Posterior vena cava (tissue), 2 donors: ENCODE results near the gene CHCT1. TPM values are rescaled to one million over a fixed set of nuclear protein-coding genes. Genes with fewer than 3 reads are reported as not detected.

Experiments used
- DNase-seq: peaks from one replicate; pipeline ENCODE4 v3.0.0-alpha.2; 2020; ENCODE audit warnings: low spot score
- intact Hi-C, 2 donors: fragments of 100-400 bp; cut with DNase I; formaldehyde crosslinking; loops; one replicate each; pipeline versions ENCODE4 v1.14.1 to v1.14.2; 2022 to 2023
- total RNA-seq, 2 donors: library from RNA; stranded (reverse); fragmentation: NEBNext Ultra II Directional; extraction: Animal tissue kit (Norgen Biotek cat#: 25700); gene quantifications; one replicate each; pipeline ENCODE4 v1.2.1, GENCODE V29; 2021
- donor health status: DM: yes; HTN: yes; CAD: no.
- donor health status: DM: yes; HTN: yes; CAD: no.

CHCT1 gene
- total RNA-seq, 2 donors from 2014 or later, result not detected

DNA sequence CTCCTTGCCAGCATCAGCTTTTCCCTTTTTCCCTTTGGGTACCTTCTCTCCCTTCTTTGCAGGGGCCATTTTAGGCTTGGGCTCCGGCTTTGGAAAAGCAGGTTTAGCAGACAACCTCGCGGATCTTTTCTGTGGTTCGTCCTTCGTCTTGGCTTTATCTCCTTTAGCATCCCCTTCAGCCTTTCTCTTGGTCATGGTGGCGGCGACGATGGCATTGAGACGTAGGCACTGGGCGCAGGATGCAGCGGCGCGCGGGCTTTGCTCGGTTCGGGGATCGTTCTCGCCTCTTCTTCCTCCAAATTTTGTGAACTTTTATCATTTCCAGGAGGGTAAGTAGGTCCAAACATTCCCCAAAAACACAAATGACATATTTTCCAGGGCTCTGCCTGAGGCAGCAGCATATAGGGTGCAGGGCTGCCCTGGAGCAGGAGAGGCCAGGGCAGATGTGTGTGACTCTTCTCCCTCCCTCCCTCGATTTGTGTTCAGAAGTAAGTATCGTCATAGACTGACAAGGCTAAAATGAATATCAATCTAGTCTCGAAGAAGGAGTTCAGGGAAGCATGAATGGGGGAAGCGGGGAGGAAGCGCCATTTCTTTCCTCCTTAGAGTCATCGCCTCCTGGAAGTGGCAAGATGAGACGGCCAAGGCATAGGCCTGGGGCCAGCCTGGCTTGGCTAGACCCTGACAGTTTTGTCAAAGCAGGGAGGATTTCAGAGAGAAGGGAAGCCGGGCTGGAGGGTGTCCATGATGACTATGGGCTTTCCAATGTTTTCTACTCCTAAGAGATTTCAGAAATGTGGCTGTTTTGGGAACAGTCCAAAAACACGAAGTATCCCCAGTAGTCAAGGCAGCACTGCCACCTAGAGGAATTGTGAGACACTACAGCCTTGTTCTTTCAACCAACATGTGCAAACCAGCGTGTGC is 13.2 kb downstream of the CHCT1 start:
- peak; percentile 87 for DNase-seq
- intact Hi-C loops, result loop anchor here in 1 of 2 donors (10.0 kb wide), 1 partner anchor 331 kb away; no protein-coding TSS in a partner anchor

DNA sequence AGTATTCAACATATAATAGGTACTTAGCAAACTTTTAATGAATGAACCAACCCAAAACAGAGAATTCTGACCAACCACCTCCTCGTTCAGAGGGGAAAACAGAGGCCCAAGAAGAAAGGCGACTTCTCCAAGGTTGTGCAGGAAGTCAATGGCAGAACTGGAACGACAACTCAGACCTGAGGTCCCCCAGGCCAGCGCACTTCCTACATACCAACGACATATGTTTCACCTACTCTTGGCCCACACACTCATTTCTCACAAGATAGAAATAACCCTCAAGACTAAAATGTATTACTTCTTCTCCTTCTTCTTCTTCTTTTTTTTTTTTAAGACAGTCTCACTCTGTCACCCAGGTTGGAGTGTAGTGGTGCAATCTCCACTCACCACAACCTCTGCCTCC is 14.4 kb downstream of the CHCT1 start:
- intact Hi-C loops, result loop anchor here in 1 of 2 donors (10.0 kb wide), 1 partner anchor 332 kb away; no protein-coding TSS in a partner anchor
- DNase-seq, result no peak

DNA sequence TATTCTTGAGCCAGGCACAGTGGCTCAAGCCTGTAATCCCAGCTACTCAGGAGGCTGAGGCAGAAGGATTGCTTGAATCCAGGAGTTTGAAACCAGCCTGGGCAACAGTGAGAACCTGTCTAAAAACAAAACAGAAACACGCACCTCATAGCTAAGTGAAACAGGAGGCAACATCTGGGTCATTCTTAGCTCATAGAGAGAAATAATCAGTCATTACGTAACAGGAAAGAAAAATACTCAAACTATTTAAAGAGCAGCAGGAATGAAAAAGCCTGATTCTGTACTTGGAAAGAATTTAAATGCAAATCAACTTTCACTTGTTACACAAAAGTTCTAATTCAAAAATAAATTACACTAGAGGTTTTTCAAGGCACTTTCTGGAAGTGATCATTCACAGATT is 17.2 kb downstream of the CHCT1 start:
- no peak for DNase-seq
- intact Hi-C loops, result loop anchor here in 1 of 2 donors (10.0 kb wide), 1 partner anchor 335 kb away; no protein-coding TSS in a partner anchor

DNA sequence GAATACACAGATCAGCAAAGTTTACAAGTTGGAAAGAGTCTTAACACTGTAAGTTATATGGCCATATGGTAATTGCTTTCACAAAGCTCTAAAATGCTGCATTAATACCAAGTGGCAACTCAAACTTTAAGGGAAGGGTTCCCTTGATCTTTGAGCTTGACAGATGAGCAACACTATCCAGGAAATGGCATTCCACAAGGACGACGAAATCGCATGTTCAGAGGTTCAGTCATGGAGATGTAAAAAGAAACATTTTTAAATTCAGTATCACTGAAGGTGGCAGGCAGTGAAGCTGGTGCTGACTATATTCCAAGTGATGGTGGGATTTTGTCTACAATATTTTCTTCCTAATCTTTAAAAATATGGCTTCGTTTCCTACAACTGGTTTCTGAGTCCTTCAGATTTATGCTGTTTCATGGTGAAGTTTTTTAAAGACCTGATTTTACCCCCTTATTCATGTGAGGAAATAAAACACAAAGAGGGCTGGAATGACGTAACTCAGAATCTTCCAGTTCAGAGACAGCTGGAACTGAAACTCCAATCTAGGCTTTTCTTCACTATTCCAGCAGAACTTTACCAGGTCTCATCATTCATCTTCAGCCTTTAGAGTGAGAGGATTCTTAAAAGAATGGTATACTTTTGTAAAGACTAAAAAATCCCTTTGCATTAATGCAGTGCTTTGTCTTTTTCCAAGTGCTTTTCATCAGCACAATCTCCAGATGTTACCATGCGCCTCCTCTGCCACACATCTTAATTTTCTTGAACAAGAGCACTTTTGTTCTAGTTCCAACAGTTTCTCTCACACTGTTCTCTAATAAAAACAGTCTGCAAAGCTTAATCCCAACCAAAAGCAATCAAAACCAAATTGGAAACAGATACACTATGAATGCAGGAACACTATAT is 20.2 kb downstream of the CHCT1 start:
- no peak for DNase-seq
- intact Hi-C loops, result no loop called here

DNA sequence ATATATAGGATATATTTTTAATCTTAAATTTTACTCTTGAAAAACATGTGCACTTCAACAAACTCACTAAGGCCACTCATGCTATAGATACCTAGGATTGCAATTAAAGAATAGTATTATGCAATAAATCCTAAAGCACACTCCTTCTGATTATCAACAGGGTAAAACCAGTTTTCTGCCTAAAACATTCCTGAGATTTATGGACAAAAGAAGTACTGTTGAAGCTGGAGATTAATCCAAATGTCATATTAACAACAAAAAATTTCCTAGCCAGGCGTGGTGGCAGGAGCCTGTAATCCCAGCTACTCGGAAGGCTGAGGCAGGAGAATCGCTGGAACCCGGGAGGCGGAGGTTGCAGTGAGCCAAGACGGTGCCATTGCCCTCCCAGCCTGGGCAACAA is 21.4 kb downstream of the CHCT1 start:
- no peak for DNase-seq
- intact Hi-C loops, result no loop called here

DNA sequence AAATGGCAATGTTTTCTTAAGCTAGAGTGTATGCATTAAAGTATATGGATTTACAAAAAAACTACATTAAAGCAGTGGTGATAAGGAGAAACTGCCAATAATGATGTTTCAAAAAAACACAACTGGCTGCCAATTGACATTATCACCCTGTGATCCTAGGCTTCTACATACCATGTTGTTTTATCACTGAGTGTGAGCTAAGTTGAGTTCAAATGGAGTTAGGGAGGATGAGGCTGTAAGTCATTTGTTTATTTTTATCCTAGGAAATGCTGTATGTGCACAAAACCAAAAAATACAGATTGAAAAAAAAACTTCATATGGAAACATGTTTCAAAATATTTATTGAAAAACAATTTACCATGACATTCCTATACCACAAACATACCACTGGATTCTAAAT is 22.9 kb downstream of the CHCT1 start:
- intact Hi-C loops, result no loop called here
- no peak for DNase-seq

DNA sequence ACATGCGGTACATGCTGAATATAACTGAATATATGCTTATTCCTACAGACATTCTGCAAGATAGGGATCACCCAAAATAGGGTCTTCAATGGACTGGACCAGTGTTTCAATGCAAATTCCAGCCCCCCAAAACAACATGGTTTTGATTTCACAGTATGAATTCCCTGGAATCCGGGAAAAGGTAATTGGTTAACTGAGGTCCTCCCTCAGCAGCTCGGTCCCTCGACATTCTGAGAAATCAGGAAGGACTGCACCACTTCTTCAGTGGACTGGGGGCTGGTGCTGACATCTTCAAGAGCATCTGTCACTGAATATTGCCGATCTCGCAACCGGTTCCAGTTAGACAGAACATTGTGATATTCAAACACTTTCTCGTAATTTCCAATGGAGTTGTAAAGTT is 25.1 kb downstream of the CHCT1 start:
- DNase-seq, result no peak
- intact Hi-C loops, result no loop called here

DNA sequence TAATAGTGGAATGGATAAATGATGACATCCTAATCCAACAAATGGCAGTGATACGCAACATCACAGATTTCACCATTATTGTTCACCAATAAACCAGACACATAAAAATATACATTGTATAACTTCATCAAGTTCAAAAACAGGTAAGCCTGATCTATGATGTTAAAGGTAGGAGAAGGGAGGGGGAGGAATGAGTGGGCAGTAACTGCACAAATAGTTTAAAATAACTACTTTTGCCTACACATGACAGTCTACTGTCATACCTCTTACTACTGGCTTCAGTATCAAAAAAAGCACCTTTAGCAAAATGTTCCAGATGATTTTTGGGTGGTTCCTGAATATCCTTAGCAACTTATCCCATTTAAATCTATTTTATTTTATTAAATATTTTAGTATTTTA is 28.8 kb downstream of the CHCT1 start:
- intact Hi-C loops, result no loop called here
- DNase-seq, result no peak

DNA sequence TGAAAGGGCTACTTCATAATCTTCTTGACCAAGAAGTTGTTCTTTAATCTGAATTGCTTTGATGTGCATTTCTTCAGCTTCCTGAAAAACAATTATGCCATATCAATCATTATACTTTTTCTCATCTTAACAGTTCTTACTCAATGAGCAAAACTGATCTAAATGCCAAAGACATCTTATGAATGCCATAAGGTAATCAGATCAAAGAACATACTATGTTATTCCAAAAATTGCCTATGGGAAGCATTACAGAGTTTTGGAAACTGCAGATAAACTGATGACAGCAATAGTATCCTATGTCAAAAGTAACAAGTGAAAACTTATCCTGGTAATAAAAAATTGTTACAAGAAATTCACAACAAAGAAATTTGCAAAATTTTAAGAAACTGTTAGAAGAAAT is 29.7 kb downstream of the CHCT1 start:
- intact Hi-C loops, result no loop called here
- no peak for DNase-seq

DNA sequence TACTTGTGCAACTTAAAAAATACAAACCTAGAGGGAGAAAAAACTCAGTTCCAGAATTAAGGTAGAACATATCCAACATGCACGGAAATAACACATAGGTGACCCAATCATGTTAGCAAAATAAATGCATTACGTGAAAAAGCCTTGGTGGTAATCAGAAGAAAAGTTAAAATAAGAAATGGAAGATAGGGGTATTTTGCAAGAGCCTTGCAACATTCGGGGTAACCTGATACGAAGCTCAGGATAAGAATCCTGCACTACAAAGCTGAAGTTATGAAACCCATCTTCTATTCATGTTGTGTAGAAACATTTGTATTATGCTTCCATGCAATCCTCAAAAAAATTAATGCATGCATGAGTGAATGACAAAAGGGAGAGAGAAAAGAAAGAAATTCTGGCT is 33.1 kb downstream of the CHCT1 start:
- intact Hi-C loops, result no loop called here
- no peak for DNase-seq

DNA sequence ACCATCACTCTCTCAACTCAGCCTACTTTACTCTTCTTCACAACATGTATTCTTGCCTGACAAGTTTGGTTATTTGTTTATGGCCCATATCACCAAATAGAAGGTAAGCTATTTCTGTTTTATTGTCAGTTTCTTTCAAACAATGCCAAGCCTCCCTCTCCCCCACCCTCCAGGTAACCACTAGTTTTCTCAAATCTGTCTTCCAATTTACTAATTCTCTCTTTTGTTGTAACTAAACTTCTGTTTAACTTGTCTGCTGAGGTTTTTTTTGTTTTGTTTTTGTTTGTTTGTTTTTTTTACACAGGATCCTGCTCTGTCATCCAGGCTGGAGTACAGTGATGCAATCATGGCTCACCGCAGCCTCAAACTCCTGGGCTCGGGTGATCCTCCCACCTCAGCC is 34.9 kb downstream of the CHCT1 start:
- DNase-seq, result no peak
- intact Hi-C loops, result no loop called here

DNA sequence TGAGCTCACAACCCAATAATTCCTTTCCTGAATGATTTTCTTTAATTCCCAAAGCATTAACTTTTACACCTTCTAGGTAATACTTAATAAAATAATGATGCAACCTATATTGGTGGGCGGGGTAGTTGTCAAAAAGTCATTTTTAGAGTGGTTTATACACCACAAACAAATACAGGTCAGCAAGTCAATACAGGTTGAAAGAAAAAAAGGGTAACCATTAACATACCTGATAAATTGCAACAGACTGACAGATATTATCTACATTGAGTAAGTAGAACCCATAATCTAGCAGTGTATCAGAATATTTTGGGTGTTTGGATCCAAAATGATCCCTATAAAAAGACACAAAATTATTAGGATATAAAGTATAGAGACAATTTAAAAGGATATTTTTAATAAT is 39.3 kb downstream of the CHCT1 start:
- intact Hi-C loops, result no loop called here

DNA sequence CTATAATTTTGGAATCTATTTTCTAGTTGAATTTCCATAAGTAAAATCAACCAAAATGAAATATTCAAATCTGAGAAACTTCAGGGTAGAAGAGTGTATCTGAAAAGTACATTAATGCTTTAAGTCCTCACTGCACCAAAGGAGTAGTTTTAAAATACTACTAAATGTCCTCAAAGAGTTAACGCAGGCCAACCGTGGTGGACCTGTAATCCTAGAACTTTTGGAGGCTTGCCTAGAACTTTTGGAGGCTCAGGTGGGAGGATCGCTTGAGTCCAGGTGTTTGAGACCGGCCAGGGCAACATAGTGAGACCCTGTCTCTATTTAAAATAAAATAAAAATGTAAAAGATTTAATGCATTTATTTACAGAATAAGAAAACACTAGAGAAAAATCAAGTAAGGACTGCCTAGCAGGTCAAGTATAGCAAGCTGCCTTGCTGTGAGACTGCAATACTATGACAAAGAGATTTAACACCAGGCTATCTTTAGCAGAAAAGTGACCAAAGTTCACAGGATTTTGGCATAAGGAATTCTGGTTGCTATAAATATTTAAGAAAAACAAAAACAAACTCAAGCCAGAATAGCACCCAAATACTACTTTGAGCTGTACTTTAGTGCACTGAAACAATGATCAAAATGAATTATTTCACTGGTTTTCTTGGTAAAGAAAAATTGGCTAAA is 41.0 kb downstream of the CHCT1 start:
- DNase-seq, result no peak
- intact Hi-C loops, result no loop called here

More for the DNA sequence above, 39.3 kb downstream of the CHCT1 start:
- DNase-seq, result no peak

DNA sequence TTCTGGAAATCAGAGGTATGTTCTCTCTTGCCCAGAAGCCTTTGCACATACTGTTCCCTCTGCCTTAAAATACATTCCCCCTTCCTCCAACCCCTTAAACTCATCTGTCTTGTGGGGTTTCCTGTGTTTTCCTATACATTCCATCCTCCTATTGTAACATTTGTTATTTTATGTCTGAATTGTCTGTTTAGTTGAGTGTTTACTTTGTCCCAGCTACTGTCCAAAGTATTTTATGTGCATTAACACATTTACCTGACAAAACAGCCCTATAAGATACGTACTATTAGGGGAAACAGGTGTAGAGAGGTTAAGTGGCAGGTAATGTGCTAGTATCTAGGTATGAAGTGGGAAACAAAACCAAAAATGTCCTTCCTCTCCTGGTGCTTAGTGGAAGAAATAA is 42.1 kb downstream of the CHCT1 start:
- intact Hi-C loops, result no loop called here
- DNase-seq, result no peak

DNA sequence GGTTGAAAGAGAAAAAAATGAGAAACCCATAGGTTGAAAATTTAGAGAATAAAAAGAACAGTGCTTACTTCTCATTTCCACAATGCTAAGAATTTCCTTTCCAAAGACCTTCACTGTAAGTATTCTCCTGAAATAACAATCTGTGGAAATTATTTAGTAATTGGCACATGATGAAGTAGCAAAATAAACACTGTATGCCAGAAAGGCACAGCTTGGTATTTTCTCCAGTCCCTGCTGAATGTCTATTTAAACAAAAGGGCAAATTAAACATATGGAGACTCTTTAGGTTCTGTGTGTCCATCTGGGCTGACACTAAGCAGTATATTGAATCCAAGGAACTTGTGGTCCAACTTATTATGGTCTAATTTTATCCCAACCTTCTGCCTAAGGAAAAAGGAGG is 46.1 kb downstream of the CHCT1 start:
- intact Hi-C loops, result no loop called here
- no peak for DNase-seq

DNA sequence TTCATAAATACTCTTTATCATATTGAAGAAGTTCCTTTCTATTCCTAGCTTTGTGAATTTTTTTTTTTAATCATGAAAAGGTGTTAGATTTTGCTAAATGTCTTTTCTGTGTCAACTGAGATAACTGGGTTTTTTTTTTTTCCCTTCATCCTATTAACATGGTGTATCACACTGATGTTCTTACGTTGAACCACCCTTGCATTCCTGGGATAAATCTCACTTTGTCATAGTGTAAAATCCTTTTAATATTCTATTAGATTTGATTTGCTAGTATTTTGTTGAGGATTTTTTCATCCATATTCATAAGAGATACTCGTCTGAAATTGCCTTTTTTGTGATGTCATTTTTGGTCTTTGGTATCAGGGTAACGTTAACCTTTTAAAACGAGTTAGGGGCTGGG is 49.2 kb downstream of the CHCT1 start:
- intact Hi-C loops, result no loop called here
- no peak for DNase-seq

DNA sequence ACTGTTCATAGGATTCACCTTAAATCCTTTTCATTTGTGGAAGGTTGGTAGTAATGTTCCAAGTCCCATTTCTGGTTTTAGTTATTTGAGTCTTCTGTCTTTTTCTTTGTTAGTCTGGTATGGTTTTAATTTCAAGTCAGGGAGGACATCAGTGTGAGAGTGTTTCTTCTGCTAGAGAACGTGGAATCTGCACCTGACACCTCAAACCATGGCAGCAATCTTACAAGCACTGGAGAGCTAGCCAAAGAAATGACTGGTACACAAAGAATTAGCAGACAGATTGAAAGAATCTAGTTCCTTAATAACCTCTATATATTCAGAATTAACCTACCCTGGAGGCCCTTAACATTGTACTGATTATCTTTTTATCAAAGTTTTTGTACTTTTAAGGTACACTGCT is 50.2 kb downstream of the CHCT1 start:
- intact Hi-C loops, result no loop called here
- DNase-seq, result no peak

DNA sequence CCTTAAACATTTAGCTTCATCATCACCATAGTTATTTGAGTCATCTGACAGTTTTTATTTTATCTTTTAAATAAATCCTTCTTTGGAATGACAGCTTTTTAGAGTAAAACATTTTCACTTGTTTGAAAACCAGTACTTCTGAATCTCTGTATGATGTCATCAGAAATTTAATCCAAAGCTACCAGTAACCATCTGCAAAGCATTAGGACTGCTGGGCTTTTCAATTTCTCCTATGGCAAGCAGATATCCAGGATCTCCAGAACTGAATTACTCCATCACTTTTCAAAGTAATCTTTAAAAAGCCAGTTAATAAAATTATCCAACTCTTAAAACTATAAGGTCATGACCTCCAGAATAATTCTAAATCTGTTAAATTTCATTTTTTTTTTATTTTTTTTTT is 51.5 kb downstream of the CHCT1 start:
- intact Hi-C loops, result no loop called here
- DNase-seq, result no peak
